ENCODE data around the gene CGA.

Gene CGA

DNA sequence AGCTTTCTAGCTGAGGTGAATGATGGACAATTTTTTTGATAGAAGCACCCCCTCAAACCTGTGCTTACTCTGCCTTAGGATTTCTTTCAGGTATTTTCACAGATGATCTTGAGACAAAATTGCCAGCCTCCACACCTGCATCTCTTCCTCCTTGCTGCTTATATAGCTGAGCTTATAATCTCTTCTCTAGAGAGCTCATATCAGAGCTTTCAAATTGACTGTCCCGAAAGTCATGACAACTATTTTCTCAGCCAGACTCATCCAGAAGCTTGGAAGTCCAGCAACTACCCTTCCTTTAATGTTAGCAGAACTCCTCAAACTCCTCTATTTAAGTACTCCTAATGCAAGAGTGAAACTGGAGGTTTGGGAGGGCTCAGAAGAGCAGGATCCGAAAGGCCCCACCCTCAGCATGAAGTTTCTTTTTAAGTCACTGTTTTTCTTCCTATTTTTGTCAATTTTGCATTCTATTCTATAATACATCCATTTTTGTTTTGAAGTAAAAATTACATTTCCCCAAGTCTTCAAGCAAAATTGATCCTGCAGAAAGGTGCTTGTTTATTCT, 12.7 kb downstream of the CGA start:
- no peak for DNase-seq

DNA sequence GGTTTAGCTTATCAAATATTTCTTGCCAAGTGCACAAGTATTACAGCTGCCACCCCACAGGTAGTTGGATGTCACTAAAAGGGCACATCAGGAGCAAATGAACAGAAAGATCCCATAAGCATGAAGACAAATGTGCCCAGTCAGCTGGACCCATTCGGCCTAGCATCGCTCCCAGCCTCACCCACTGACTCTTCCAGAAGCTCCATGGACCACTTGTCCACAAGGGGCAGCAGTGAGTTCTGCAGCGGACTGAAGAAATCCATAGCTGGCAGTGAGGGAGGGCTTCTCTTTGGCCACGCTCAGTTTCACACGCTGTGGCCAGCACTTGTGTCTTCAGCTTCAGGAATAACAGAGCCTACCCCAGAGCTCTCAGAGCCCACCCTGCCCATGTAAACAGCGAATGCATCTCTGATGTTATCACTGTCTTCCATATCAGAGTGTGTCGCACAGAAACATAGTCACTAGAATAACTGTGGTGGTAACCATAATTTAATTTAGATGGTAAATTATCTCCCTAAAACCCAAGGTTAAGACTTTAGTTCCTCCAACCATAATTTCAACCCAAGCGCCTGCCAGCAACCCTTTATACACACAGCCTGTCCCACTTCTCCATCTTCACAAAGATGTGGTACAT, 15.8 kb downstream of the CGA start:
- DNase-seq = no peak

GRCh38 chr6:87075168-87075567, 19.7 kb downstream of the CGA start:
- DNase-seq = no peak

DNA sequence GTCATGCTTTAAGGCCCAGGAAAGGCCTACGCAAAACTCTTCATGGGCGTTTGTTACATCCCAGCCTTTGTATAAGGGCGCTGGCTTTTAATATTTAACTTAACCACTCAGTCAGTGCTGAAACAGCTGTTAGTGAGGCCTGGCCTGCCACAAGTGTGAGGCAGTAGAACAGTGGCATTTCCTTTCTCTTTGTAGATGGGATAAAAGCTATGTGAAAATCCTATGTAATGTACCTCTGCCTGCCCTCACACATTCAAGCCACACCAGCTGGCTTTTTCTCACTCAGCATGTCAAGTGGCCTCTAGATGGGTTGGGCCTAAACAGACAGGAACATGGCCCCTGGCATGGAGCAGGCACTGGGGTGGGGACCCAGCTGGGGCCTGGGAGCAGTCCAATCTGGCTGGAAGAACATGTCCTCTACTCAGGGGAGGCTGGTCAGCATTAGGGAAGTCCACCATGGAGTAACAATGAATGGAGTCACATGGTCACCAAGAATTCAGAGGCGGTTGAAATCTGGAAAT, 20.7 kb downstream of the CGA start:
- DNase-seq = no peak

DNA sequence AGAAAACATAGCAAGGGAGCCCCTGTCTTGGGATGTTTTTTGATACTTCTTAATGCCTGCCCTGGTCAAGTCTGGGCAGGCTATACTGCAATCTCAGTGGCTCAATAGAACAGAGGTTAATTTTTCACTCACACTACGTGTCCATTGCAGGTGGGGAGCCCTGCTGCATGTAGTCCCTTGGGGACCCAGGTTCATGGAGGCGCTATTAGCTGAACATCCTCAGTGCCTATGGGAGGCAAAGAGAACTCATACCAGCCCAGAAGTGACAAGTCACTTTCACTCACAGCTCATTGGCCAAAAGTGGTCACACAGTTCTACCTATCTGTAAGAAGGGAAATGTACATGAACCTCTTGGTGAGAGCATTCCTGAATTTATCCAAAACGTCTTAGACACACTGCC, 23.2 kb downstream of the CGA start:
- no peak for DNase-seq

DNA sequence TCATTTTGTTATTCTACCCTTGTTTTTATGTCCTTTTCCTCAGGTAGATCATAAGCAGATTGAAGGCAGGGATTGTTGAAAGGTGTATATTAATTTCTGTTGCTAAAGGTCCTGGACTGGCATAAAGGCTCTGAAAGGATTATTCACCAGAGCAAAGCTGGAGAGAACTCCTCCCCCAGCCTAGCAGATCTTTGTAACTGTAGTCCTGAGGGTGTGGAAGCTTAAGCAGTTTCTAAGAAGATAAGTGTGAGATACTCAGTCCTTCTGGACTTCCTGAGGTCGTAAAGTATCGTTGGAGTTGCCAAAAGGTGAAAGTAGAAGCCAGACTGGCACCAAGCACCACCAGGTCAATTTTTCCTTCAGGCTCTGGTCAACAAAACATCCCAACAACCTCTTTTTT, 24.2 kb downstream of the CGA start:
- no peak for DNase-seq

DNA sequence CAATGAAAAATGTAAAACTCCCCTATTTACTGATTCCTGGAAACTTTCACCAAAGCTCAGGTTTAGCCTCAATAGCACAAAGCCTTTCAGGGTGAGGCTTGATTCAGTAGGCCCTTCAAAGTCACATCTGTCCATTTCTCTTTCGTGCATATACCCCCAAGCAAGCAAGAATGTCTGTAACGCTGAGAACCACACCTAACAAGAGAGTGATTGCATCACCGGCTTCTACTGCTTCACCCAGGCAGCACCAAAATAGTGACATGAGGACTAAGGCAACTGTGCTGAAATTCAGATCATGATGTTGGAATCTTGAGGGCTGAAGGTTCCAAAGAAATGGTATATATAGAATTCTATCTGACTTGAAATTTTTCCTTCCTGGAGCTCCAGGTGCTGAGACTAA, 26.1 kb downstream of the CGA start:
- no peak for DNase-seq

DNA sequence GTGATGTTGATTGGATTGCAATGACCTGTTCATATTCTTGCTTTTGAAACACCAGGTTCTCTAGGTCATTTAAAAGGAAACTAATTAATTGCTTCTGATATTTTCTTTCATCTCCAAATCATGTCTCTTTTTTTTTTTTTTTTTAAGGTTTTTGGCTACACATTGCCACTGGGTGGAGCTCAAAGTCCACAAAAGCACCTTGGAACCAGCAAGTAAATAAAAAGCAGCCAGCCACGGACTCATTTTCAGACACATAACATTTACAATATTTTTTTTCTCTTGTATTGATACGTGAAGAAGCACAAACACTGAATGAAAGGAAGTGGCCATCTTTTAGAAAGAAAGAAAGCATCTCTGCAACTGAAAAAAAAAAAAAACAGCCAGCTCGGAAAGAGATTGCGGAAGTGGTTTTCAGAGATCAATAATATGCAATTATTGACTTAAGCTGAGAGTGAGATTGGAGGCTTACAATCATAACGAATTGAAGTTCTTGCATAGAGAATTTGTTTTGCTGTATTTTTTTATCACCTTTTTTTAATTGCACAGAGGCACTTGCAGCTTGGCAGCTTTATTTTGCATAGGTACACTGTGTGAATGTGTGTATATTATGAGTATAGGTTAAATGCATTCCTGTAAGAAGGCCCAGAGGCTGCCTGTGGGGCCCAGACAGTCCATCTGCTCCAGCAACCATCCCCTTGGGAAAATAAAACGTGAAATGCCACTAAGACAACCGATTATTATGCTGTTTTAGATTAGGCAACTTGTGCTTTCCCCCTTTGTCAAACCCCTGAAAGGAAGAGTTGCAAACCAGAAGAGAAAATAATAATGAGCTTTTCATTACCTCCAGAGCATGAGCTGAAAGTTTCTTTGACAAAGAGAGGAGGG, 28.2 kb downstream of the CGA start:
- peak; percentile 5 for DNase-seq

DNA sequence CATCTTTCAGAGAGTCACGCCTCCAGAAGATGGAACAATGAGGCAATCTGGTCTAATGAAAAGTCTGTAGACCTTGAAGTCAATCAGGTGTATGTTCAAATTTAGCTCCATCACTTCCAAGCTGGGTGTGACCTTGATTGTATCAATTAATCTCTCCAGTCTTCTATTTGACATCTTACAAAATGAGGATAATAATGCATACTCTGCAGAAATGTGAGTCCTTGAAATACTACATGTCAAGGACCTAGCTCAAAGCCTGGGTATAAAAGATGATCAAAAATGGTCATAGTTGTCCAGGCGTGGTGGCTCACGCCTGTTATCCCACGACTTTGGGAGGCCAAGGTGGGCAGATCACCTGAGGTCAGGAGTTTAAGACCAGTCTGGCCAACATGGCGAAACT, 29.8 kb downstream of the CGA start:
- DNase-seq = no peak

DNA sequence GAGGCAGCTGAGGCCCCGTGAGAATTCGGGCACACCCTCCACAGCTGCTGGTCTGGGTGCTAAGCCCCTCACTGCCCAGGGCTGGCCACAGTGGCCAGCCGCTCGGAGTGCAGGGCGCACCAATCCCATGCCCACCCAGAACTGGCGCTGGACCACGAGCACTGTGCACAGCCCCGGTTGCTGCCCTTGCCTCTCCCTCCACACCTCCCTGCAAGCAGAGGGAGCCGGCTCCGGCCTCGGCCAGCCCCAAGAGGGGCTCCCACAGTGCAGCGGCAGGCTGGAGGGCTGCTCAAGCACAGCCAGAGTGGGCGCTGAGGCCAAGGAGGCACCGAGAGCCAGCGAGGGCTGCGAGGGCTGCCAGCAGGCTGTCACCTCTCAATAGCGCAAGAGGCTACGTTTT, 35.0 kb downstream of the CGA start:
- no peak for DNase-seq

DNA sequence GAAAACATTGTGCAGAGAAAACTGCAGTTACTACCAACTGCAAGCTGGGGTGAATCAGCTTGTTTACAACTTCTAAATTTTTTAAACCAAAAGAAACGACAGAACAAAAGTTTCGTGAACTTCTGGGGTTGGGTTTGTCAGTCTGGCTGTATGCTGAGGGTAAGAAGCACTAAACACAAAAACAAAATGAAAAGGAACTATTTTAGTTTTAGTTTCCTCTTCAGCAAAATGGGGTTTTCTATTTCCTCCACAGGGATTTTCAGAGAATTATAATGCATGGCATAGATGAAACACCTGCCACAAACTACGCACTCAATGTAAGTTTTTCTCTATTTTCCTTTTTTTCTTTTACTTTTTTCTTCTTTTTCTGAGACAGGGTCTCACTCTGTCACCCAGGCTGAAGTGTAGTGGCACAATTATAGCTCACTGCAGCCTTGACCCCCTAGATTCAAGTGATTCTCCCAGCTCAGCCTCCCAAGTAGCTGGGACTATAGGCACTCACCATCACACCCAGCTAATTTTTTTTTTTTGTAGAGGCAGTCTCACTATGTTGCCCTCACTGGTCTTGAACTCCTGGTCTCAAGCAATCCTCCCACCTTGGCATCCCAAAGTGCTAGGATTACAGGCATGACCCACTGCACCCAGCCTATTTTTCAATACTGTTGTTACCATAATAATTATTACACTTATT, 40.6 kb downstream of the CGA start:
- no peak for DNase-seq

DNA sequence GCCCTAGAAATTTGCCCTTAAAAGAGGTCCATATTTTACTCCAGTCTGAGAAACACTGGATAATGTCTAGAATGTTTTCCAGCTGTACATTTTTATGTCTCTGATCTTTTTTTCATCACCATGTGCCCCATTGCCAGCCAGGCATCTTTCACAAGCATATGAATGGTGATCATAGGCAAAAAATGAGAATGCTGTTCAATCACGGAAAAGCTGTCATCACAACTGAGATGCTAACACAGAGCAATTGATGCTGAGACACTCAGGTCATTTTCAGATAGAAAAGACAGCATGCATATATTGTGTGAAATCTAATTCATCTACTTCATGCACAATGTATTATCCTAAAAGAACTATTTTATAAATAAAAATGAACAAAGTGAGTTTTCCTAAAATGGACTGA, 41.6 kb downstream of the CGA start:
- DNase-seq = no peak

GRCh38 chr6:87049779-87050178, 45.1 kb downstream of the CGA start:
- DNase-seq = no peak

- no peak for DNase-seq
Measured at GRCh38 chr6:87045521-87046075, 49.3 kb downstream of the CGA start.

GRCh38 chr6:87040729-87041128, 54.2 kb downstream of the CGA start:
- no peak for DNase-seq

Data from NCI-H510A (cell line).